HTERT RPE-1 (cell line): Measurements from ENCODE around the gene COL5A1.

Experiments
- in situ Hi-C: fragments of 300-500 bp; cut with MboI; formaldehyde crosslinking; loops from 4 replicates; pipeline ENCODE4 v1.14.3; 2020; ENCODE audit warnings: low sequenced_read_pairs

The COL5A1 gene

GRCh38 chr9:134625361-134626068 is 16.1 kb upstream of the COL5A1 start:
- in situ Hi-C loops = no loop called here

DNA sequence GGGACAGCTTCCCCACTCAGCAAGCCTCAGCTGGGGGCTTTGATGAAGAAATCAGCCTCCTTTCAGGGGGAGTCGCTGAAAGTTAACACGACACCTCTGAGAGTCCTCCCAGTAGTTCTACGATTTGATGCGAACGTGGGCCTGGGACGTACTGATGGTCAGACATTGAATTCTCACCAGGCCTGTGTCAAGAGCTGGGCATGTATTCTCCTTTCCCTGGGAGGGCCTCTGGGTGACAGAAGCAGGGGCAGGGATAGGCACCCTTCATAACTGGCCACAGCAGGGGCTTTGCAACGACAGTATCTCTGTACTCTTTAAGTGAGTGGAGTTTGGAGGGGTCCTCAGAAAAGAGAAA is 15.6 kb upstream of the COL5A1 start:
- in situ Hi-C loops = no loop called here

DNA sequence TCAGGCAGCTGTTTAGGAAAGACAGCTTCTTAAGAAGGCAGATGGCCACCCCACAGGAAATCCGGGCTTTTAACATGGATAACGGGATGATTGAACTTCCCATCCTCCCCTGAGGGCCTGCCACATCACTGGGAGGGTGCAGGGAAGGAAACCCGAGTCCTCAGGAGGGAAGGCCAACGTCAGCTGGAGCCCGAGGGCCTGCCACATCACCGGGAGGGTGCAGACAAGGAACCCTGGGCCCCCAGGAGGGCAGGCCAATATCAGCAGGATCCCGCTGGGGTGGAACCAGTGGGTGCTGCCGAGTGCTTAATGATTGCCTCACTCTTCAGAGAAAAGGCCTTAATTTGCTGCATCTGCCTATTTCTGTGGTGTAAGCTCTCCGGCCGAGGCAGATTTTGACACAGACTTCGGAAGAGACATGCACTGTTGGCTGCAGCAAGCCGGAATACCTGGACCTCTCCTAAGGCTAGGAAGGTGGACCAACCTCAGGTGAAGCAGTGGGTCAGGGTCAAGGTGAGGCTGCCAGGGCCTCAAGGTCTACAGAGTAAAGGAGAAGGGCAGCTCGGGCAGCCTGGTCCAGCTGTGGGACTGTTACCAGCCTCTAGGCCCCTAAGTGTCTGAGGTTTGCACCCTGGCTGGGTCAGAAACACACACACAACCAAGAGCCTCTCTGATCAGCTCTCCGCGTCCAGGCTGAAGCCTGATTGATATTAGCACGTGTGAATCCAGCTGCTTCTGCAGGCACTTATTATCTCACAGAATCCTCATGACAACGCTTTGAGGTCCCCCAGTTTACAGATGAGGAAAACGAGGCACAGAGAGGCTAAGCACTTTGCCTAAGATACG is 14.8 kb upstream of the COL5A1 start:
- in situ Hi-C loops = no loop called here

DNA sequence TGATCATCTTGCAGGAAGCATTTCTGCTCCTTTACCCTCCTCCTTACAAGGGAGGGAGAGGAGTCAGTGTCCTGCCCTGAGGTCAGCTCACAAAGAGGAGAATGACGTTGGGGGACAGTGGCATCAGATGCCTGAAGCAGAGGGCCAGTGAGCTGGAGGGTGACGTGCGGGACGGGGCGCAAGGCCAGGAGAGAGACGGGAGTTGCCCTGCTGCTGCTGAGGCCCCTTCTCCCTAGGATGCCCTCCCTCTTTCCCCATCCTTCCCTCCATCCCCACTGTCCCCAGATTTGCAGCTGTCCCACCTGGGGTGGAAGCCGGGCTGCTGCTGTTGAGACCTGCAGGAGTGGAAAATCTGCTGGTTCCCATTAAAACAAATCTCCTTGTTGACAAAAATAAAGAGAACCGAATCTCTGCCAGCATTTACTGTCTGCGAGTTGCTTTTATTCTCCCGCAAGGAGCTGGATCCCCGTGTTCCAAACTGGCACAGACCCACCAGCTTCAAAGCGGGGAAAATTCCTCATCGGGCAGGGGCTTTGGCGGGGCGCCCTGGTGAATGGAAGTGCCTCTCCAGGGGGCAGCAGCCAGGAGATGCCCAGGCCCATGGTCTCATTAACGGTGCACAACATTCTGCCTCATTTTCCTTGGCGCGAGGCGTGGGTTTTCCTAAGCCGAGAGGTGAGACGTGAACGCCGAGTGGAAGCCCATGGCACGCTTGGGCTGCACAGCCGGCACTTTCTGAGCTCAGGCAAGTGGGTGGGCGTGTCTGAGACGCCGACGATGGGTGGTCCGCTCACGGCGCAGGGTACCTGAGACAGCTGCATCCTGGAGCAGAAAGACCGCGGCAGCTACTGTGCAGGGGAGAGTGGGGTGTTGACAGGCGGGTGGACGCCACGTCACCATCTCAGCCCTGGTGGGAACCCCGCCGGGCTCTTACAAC is 13.9 kb upstream of the COL5A1 start:
- in situ Hi-C loops = no loop called here

DNA sequence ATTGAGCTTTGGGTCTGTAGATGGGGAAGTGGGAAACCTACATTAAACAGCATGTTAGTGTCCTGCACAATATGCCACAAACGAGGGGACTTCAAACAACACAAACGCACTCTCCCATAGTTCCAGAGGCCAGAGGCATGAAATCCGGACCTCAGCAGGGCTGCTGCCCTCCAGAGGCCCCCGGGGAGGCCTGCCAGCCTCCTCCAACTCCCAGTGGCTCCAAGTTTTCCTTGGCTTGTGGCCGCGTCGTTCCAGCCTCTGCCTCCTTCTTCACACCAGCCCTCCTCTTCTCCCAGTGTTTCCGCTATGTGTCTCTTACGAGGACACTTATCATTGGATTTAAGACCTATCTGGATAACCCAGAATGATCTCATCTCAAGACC is 13.3 kb upstream of the COL5A1 start:
- in situ Hi-C loops = no loop called here

DNA sequence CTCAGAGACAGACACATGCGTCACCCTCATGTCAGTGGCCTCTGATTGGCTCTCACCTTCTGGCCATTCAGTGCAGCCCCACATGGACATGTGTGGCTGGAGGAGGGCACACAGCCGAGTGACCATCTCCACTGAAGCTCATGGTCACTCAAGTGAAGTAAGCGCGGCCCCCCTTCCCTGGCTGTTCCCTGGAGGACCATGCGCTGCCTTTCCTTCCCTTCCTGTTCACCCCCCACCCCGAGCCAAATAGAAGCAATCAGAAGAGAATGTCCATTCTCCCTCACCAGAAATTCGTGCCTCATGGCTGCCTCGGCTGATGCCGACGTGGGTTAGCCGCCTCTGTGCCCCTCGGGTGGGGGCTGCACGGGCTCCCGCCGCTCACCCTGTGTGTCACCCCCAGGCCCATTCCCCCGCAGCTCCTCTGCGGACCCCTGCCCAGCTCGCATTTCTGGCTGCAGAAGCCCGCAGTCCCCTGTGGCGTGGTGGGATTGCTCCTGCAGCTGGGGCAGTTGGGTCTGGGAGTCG is 12.5 kb upstream of the COL5A1 start:
- in situ Hi-C loops = no loop called here

GRCh38 chr9:134629586-134630392 is 11.8 kb upstream of the COL5A1 start:
- in situ Hi-C loops = no loop called here

DNA sequence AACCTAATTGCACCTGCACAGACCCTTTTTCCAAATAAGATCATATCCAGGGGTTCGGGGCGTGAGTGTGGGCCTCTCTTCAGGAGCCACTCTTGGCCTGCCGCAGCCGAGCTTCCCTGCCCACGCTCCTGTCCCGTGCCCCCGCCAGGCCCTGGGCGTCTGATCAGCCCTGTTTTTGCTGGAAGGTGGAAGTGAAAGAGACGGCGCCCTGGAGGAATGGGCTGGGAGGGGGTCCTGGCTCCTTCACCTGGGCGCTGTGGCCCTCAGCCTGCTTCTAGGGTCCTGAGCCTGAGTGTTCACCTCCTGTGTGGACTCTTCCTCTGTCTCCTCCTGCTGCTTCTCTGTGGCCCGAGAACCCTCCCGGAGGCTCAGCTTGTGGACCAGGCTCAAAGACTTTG is 11.2 kb upstream of the COL5A1 start:
- in situ Hi-C loops = no loop called here

DNA sequence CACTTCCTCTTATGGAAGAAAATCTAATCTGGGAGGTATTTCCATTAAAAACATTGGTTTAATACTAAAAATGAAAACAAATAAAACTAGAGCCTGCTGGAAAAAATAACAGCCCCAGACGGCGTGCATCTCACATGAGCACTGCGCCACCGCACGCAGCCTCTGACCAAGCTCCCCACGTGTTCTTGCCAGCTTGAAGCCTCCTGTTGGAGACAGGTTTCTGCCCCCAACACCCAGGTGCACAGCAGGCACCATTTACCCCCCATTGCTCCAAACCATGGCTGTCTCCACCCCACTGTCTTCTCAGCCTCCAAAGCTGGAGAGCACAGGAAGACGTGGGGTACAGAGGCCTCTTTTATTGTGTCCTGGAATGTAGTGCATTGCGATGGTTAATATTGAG is 10.7 kb upstream of the COL5A1 start:
- in situ Hi-C loops = no loop called here

DNA sequence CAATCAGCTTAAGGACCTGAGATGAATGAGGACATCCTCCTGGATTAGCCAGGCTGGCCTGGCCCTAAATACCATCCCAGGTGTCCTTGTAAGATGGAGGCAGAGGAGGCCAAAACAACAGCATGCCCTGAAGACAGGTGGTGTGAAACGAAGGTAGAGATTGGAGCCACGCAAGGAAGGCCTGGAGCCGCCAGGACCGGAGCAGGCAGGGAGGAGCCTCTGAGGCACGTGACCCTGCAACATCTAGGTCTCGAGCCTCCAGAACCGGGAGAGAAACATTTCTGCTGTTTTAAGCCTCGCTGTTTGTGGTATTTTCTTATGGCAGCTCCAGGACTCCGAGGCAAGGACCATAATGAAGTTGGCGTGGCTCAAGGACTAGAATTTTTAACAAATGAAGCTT is 9.7 kb upstream of the COL5A1 start:
- in situ Hi-C loops = no loop called here

- in situ Hi-C loops = no loop called here
Measured at GRCh38 chr9:134632329-134632728, 9.3 kb upstream of the COL5A1 start.

DNA sequence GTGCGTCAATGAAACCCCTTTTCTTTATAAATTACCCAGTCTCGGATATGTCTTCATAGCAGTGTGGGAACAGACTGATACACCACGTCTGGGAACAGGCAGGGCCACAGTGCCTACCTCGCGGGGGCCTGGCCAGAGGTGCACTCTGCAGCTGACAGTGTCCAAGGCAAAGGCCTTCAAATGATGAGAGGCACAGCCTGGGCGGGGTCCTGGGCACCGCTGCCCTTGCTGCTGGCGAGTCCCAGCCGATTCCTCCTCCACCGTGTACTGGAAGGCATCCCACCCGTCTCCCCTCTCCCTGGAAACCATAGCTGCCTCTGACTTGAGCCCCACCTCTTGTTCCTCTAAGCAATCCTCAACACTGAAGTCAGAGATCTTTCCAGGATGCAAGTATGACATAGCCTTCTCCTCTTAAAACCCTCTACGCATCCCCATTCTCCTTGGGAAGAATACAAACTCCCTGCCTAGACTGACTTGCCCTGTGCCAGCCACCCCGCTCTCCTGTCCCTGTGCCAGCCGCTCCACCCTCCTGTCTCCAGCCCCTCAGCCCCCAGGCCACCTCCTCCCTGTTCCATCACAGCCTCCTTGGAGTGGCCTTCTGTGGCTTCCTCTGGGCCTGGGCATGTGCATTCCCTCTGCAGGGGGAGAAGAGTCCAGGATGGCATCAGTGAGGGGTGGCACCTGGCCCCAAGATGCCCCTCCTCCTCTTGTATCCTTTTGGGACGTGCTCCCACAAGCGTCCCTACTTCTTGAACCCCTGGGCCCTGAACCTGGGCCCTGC is 8.1 kb upstream of the COL5A1 start:
- in situ Hi-C loops = no loop called here

GRCh38 chr9:134634176-134634575 is 7.4 kb upstream of the COL5A1 start:
- in situ Hi-C loops = no loop called here

DNA sequence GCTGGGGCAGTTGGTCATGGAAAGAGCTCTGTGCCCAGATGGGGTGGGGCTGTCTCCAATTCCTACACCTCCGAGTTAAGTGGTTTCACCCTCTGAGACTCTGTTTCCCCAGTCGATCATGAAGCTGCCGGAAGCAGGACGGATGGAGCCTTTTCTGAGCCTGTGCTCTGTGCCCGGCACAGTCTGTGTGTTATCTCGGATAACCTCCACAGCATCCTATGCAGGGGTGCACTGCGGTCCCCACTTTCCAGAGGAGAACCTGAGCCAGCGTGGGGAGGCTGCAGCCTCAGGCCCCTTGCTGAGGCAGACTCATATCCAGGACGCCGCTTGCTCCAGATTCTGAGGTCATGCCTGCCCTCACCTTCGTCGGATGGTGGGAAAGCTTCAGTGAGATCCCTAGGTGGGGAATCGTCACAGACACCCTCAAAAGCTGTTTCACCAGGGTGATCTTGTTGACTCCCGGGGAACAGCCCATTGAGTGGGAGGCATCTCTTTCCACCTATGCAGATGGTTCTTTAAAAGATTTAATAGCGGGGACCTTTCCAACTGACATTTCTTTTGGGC is 6.9 kb upstream of the COL5A1 start:
- in situ Hi-C loops = no loop called here

GRCh38 chr9:134635351-134636148 is 6.1 kb upstream of the COL5A1 start:
- in situ Hi-C loops = no loop called here

DNA sequence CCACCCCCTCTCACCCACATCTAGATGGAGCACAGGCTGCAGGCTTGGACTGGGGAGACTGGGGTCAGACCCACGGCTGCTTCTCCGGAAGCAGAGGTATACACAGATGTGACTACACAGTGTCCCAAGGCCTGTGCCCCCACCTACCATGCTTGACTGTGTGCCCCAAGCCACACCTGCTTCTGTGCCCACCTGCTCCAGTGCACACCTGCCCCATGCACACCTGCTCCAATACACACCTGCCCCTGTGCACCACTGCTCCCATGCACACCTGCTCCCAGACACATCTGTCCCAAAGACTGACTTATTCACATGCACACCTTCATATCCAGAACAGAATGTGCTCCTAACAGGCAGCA is 5.5 kb upstream of the COL5A1 start:
- in situ Hi-C loops = no loop called here

DNA sequence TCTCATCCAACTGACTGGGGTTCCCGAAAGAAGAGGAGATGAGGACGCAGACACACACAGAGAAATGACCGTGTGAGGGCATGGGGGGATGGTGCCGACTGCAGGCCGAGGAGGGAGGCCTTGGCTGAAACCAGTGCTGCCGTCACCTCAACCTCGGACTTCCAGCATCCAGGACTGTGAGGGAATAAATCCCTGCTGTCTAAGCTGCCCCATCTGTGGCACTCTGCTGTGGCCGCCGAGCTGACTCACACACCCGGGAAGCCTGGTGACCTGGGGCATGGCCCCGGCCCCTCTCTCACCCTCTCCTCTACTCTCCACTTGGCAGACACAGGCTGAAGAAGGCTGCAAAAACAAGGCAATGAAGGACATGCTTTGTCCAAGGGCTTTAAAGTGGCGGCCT is 4.4 kb upstream of the COL5A1 start:
- in situ Hi-C loops = no loop called here

DNA sequence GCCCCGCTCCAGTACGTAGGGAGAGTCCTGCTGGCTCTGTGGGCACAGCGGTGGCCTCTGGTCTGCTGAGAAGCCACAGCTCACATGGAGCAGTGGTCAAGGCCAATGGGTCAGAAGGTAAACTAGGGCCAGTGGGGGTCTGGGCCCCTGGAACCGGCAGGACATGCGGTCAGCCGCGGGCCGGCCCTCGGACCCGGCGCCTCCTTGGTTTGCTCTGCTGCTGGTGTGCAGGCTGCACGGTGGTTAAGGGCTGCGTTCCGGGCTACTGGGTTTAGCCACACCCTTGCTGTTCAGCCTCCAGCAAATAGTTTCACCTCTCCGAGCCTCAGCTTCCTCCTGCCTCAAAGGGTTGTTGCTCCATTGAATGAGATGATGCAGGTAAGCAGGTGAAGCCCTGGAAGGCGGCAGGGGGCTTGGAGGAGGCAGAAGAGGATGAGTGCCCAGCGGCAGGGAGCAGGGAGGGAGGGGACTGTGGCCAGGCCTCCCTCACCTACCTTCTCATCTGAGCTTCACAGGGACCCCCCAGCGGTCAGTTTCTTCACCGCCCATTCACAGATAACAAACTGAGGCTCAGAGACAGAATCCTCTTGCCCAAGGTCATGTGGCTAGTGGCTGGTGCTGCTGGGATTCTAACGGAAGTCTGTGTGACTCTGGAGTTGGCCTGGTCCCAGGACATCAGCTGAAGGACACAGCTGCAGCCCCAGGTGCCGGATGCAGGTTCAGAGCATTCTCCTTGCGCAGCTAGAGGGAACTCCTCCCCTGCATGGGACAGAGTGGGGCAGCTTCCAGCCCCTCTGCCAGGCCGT is 3.7 kb upstream of the COL5A1 start:
- in situ Hi-C loops = no loop called here
